Right lobe of liver (tissue), 4 donors: ENCODE measurements around the gene CXCL13.

Experiments used
- POLR2A ChIP-seq: fragments of 450-650 bp; IDR thresholded peaks from one replicate; pipeline ENCODE4 v1.6.1; 2017; ENCODE audit warnings: antibody characterized with exemption, mild to moderate bottlenecking
- TF ChIP-seq, protein P1 (sequence below), 4 donors: fragments of 200-600 bp in 3 of 4; fragments of 450-650 bp in 1 of 4; IDR thresholded peaks; one replicate each; pipeline versions ENCODE4 v1.5.1 to v1.8.0; 2016 to 2022; ENCODE audit warnings: antibody characterized with exemption in 4 of 4, mild to moderate bottlenecking in 2 of 4
- donor health status: DM: no; HTN: no; CAD: no.
- donor health status: DM: no; HTN: no; CAD: no.
- donor health status: DM: no; HTN: yes; CAD: no.

DNA sequence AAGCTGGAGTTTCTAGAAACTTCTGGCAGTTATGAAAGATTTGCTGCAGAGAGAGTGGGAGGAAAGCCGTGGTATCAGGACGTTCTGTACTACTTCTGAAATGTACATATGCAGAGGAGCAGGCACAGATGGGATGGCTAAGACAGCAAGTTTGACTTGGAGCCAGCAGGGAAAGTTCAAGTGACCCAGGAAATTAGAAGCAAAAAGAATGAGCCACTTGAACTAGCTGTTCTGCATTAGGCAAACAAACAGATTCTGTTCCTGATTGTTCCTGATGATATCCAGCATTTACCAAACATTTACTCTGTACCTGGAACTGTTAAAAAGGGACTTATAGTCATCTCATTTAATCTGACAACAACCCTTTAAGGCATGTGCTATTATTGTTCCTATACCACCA, 41.4 kb upstream of the CXCL13 start:
- TF ChIP-seq, protein P1, sequence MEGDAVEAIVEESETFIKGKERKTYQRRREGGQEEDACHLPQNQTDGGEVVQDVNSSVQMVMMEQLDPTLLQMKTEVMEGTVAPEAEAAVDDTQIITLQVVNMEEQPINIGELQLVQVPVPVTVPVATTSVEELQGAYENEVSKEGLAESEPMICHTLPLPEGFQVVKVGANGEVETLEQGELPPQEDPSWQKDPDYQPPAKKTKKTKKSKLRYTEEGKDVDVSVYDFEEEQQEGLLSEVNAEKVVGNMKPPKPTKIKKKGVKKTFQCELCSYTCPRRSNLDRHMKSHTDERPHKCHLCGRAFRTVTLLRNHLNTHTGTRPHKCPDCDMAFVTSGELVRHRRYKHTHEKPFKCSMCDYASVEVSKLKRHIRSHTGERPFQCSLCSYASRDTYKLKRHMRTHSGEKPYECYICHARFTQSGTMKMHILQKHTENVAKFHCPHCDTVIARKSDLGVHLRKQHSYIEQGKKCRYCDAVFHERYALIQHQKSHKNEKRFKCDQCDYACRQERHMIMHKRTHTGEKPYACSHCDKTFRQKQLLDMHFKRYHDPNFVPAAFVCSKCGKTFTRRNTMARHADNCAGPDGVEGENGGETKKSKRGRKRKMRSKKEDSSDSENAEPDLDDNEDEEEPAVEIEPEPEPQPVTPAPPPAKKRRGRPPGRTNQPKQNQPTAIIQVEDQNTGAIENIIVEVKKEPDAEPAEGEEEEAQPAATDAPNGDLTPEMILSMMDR (IDR thresholded peaks at IDR 0.05) = no peak
- no peak for TF ChIP-seq POLR2A
